ENCODE measurements around the gene TNNT1. TPM values are rescaled to one million over a fixed set of nuclear protein-coding genes. Genes with fewer than 3 reads are reported as not detected.
A peak's percentile ranks its signal among the peaks of the same experiment; 100 is the strongest.

Gene TNNT1
- total RNA-seq, 1 experiment from 2014 or later, result 228 TPM

DNA sequence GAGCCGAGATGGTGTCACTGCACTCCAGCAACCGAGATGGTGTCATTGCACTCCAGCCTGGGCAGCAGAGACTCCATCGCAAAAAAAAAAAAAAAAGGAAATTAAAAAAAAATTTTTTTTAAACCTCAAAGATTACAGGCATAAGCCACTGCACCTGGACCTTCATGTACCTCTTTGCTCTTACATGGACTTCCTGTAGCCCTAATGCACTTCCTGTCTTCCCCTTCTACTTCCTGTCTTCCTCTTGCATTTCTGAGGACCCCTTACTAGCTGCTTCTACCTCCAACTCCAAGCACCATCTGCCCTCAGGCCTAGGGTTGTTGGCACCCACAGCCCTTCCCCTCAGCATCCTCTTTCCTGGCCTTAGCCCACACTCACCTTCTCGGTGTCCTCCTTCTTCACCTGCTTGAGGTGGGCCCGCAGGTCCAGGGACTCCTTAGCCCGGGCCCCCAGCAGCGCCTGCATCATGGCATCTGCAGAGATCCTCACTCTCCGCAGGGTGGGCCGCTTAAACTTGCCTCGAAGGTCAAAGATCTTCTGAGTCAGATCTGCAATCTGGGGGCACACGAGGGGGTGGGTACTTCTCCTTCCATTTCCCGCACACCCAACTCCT, 4.8 kb upstream of the TNNT1 start:
- no peak overlapping the region for H2AFZ ChIP-seq
- no peaks in the 10 kb centered on the region for H4K20me1 ChIP-seq (ENCODE audit: insufficient read depth)
- no TSS peak for BruUV-seq (replicated peaks)
- peaks cover 23% of the 10 kb centered on the region for H3F3A ChIP-seq (ENCODE audit: insufficient read depth, low read depth)
- peaks cover 4% of the 10 kb centered on the region; the same call in 1 of the 2 replicates for H3K27me3 ChIP-seq (ENCODE audit: insufficient read depth, low read depth)
- peaks cover 13% of the 10 kb centered on the region for H3K4me1 ChIP-seq (replicated peaks; ENCODE audit: insufficient read depth)
- no peak overlapping the region for H3K27ac ChIP-seq
- no peak for TF ChIP-seq EZH2 (IDR thresholded peaks at IDR 0.05; ENCODE audit: low read depth)
- TF ChIP-seq, protein P1, sequence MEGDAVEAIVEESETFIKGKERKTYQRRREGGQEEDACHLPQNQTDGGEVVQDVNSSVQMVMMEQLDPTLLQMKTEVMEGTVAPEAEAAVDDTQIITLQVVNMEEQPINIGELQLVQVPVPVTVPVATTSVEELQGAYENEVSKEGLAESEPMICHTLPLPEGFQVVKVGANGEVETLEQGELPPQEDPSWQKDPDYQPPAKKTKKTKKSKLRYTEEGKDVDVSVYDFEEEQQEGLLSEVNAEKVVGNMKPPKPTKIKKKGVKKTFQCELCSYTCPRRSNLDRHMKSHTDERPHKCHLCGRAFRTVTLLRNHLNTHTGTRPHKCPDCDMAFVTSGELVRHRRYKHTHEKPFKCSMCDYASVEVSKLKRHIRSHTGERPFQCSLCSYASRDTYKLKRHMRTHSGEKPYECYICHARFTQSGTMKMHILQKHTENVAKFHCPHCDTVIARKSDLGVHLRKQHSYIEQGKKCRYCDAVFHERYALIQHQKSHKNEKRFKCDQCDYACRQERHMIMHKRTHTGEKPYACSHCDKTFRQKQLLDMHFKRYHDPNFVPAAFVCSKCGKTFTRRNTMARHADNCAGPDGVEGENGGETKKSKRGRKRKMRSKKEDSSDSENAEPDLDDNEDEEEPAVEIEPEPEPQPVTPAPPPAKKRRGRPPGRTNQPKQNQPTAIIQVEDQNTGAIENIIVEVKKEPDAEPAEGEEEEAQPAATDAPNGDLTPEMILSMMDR (conservative IDR thresholded peaks at IDR 0.05), result no peak
- intact Hi-C loops (cut with micrococcal nuclease; ENCODE audit: unreplicated experiment), result no loop called here
- ChIA-PET CTCF (no interaction called here), POLR2A (ENCODE audit: unreplicated experiment) (no interaction called here)
- H3K4me3 ChIP-seq, result no peak overlapping the region
- no peaks in the 10 kb centered on the region for H3K36me3 ChIP-seq (ENCODE audit: low read depth)
- H3K4me2 ChIP-seq, result no peak overlapping the region
- H3K9me2 ChIP-seq (ENCODE audit: insufficient read depth), result no peaks in the 10 kb centered on the region
- no peaks in the 10 kb centered on the region for H3K9me3 ChIP-seq (ENCODE audit: insufficient read depth, low read depth)
- H3K79me2 ChIP-seq (ENCODE audit: low read depth), result no peaks in the 10 kb centered on the region
- DNase-seq, result no peak

DNA sequence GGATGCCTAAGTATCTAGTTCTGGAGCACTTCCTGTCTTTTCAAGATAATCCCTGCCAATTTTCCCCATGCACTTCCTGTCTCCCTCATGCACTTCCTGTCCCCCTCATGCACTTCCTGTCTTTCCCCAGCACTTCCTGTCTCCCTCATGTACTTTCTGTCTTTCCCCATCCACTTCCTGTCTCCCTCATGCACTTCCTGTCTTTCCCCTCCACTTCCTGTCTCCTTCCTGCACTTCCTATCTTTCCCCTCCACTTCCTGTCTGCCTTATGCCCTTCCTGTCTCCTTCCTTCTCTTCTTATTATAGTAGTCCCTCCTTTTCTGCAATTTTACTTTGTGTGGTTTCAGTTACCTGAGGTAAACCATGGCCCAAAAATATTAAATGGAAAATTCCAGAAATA, 3.0 kb upstream of the TNNT1 start:
- H3K27me3 ChIP-seq (ENCODE audit: insufficient read depth, low read depth), result peaks cover 4% of the 10 kb centered on the region; the same call in 1 of the 2 replicates
- no peaks in the 10 kb centered on the region for H3K79me2 ChIP-seq (ENCODE audit: low read depth)
- peaks cover 20% of the 10 kb centered on the region; the same call in 1 of the 2 replicates for H3K4me1 ChIP-seq (replicated peaks; ENCODE audit: insufficient read depth)
- H3K4me3 ChIP-seq, result no peak overlapping the region
- H3F3A ChIP-seq (ENCODE audit: insufficient read depth, low read depth), result peaks cover 13% of the 10 kb centered on the region; the same call in 1 of the 2 replicates
- H3K9me3 ChIP-seq (ENCODE audit: insufficient read depth, low read depth), result no peaks in the 10 kb centered on the region
- ChIA-PET POLR2A (ENCODE audit: unreplicated experiment) (no interaction called here), CTCF (interaction anchor here (0.6 kb wide), 1 partner anchor 28 kb away, joined by 6 read pairs; no protein-coding TSS in a partner anchor)
- H3K36me3 ChIP-seq (ENCODE audit: low read depth), result no peaks in the 10 kb centered on the region
- intact Hi-C loops (cut with micrococcal nuclease; ENCODE audit: unreplicated experiment), result no loop called here
- no peak overlapping the region for H3K4me2 ChIP-seq
- H2AFZ ChIP-seq, result no peak overlapping the region
- no TSS peak for BruUV-seq (replicated peaks)
- H3K9me2 ChIP-seq (ENCODE audit: insufficient read depth), result no peaks in the 10 kb centered on the region
- no peak for DNase-seq
- no peak for TF ChIP-seq EZH2 (IDR thresholded peaks at IDR 0.05; ENCODE audit: low read depth)
- TF ChIP-seq, protein P1 (conservative IDR thresholded peaks at IDR 0.05), result no peak
- H4K20me1 ChIP-seq (ENCODE audit: insufficient read depth), result no peaks in the 10 kb centered on the region
- H3K27ac ChIP-seq, result no peak overlapping the region

DNA sequence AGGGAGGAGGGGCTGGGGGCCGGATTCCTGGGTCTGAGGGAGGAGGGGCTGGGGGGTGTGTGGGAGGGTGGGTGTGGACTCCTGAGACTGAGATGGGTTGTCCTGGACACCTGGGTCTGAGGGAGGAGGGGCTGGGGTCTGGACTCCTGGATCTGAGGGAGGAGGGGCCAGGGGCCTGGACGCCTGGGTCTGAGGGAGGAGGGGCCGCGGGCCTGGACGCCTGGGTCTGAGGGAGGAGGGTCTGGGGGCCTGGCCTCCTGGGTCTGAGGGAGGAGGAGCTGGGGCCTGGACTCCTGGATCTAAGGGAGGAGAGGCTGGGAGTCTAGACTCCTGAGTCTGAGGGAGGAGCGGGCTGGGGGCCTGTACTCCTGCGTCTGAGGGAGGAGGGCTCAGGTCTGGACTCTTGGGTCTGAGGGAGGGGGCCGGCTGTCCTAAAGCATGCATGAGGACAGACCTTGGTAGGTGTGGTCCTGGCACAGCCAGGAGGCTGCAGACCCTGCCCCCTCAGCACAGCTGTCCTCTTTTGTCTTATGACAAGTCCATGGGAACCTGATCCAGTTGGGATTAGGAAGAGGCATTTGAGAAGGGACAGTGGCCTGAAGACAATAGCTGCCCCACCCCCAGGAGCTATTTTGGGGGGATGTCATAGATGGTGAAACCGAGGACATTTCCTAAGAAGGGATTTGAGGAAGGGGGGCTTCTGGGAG, 1.3 kb downstream of the TNNT1 start:
- no TSS peak for BruUV-seq (replicated peaks)
- H3K4me3 ChIP-seq, result peak overlapping the region; percentile 67; the same call in 1 of the 2 replicates
- peak in 1 of 2 experiments; percentile 25 for DNase-seq
- no peaks in the 10 kb centered on the region for H3K9me2 ChIP-seq (ENCODE audit: insufficient read depth)
- peaks cover 9% of the 10 kb centered on the region; the same call in 1 of the 2 replicates for H3F3A ChIP-seq (ENCODE audit: insufficient read depth, low read depth)
- ChIA-PET CTCF (interaction anchor here (0.8 to 2.9 kb wide), 3 partner anchors 12 to 270 kb away, joined by 3 to 47 read pairs (median 10); partner anchors contain the start of gene DNAAF3), POLR2A (ENCODE audit: unreplicated experiment) (interaction anchor here (0.6 to 1.5 kb wide), 9 partner anchors 9 to 314 kb away, joined by 4 to 20 read pairs (median 5); partner anchors contain the start of genes ISOC2 and PPP1R12C)
- peaks cover 4% of the 10 kb centered on the region; the same call in 1 of the 2 replicates for H3K27me3 ChIP-seq (ENCODE audit: insufficient read depth, low read depth)
- no peaks in the 10 kb centered on the region for H4K20me1 ChIP-seq (ENCODE audit: insufficient read depth)
- intact Hi-C loops (cut with micrococcal nuclease; ENCODE audit: unreplicated experiment), result loop anchor here (10.0 kb wide), 1 partner anchor 327 kb away; the partner anchor contains the start of gene ZNF628
- H2AFZ ChIP-seq, result no peak overlapping the region
- H3K4me2 ChIP-seq, result peak overlapping the region; percentile 80
- H3K4me1 ChIP-seq (replicated peaks; ENCODE audit: insufficient read depth), result peaks cover 20% of the 10 kb centered on the region; the same call in 1 of the 2 replicates
- no peaks in the 10 kb centered on the region for H3K9me3 ChIP-seq (ENCODE audit: insufficient read depth, low read depth)
- TF ChIP-seq EZH2 (IDR thresholded peaks at IDR 0.05; ENCODE audit: low read depth), result no peak
- TF ChIP-seq, protein P1 (conservative IDR thresholded peaks at IDR 0.05), result no peak
- no peak overlapping the region for H3K27ac ChIP-seq
- no peaks in the 10 kb centered on the region for H3K36me3 ChIP-seq (ENCODE audit: low read depth)
- H3K79me2 ChIP-seq (ENCODE audit: low read depth), result no peaks in the 10 kb centered on the region
